ENCODE measurements around the gene RCAN1.

Gene RCAN1

GRCh38 chr21:34598931-34599400, 15.9 kb downstream of the RCAN1 start:
- DNase-seq = no peak

- no peak for DNase-seq
Measured at GRCh38 chr21:34597406-34597805, 17.5 kb downstream of the RCAN1 start.

GRCh38 chr21:34596561-34597271, 18.2 kb downstream of the RCAN1 start:
- no peak for DNase-seq

GRCh38 chr21:34595457-34595856, 19.5 kb downstream of the RCAN1 start:
- no peak for DNase-seq

- DNase-seq = no peak
Measured at GRCh38 chr21:34594566-34595234, 20.2 kb downstream of the RCAN1 start.

- no peak for DNase-seq
Measured at GRCh38 chr21:34593954-34594531, 20.9 kb downstream of the RCAN1 start.

- DNase-seq = no peak
Measured at GRCh38 chr21:34593423-34593822, 21.5 kb downstream of the RCAN1 start.

- DNase-seq = no peak
Measured at GRCh38 chr21:34592120-34592955, 22.6 kb downstream of the RCAN1 start.

GRCh38 chr21:34590520-34590919, 24.4 kb downstream of the RCAN1 start:
- DNase-seq = no peak

- DNase-seq = no peak
Measured at GRCh38 chr21:34589511-34590282, 25.2 kb downstream of the RCAN1 start.

- no peak for DNase-seq
Measured at GRCh38 chr21:34583926-34584563, 30.9 kb downstream of the RCAN1 start.

GRCh38 chr21:34582506-34583150, 32.3 kb downstream of the RCAN1 start:
- no peak for DNase-seq

GRCh38 chr21:34580181-34580700, 34.7 kb downstream of the RCAN1 start:
- no peak for DNase-seq

GRCh38 chr21:34579411-34579810, 35.5 kb downstream of the RCAN1 start:
- no peak for DNase-seq

- no peak for DNase-seq
Measured at GRCh38 chr21:34576041-34576511, 38.8 kb downstream of the RCAN1 start.

- DNase-seq = no peak
Measured at GRCh38 chr21:34574601-34575529, 40.0 kb downstream of the RCAN1 start.

- DNase-seq = no peak
Measured at GRCh38 chr21:34571994-34572393, 42.9 kb downstream of the RCAN1 start.

- no peak for DNase-seq
Measured at GRCh38 chr21:34570313-34570712, 44.6 kb downstream of the RCAN1 start.

GRCh38 chr21:34569381-34569979, 45.4 kb downstream of the RCAN1 start:
- DNase-seq = no peak
